Stomach smooth muscle (tissue), 2 donors: Measurements from ENCODE around the gene PNPLA4.

ENCODE experiments used
- H3K27ac ChIP-seq: one replicate; pipeline ENCODE4 v1.7.0; 2013; ENCODE audit warnings: mild to moderate bottlenecking, low read length, inconsistent platforms
- H3K27me3 ChIP-seq, 2 donors: one replicate each; pipeline ENCODE4 v1.7.0; 2013; ENCODE audit warnings: low read length in 2 of 2; ENCODE audit not compliant: insufficient read depth in 2 of 2, control insufficient read depth in 1 of 2
- H3K36me3 ChIP-seq, 2 donors: one replicate each; pipeline ENCODE4 v1.7.0; 2013; ENCODE audit warnings: low read length in 2 of 2; ENCODE audit not compliant: control insufficient read depth in 2 of 2, insufficient read depth in 2 of 2
- H3K4me1 ChIP-seq: one replicate; pipeline ENCODE4 v1.7.0; 2013; ENCODE audit warnings: low read length; ENCODE audit not compliant: control insufficient read depth, insufficient read depth
- H3K4me3 ChIP-seq, 2 donors: one replicate each; pipeline ENCODE4 v1.7.0; 2013; ENCODE audit warnings: low read length in 2 of 2
- H3K9ac ChIP-seq, 2 donors: one replicate each; pipeline ENCODE4 v1.7.0; 2013; ENCODE audit warnings: low read length in 2 of 2, mild to moderate bottlenecking in 1 of 2
- H3K9me3 ChIP-seq, 2 donors: one replicate each; pipeline ENCODE4 v1.7.0; 2013; ENCODE audit warnings: low read length in 2 of 2; ENCODE audit not compliant: control insufficient read depth in 2 of 2
- donor health status: healthy.
- donor health status: Pancreatic carcinoma.

PNPLA4 gene, protein sequence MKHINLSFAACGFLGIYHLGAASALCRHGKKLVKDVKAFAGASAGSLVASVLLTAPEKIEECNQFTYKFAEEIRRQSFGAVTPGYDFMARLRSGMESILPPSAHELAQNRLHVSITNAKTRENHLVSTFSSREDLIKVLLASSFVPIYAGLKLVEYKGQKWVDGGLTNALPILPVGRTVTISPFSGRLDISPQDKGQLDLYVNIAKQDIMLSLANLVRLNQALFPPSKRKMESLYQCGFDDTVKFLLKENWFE

DNA sequence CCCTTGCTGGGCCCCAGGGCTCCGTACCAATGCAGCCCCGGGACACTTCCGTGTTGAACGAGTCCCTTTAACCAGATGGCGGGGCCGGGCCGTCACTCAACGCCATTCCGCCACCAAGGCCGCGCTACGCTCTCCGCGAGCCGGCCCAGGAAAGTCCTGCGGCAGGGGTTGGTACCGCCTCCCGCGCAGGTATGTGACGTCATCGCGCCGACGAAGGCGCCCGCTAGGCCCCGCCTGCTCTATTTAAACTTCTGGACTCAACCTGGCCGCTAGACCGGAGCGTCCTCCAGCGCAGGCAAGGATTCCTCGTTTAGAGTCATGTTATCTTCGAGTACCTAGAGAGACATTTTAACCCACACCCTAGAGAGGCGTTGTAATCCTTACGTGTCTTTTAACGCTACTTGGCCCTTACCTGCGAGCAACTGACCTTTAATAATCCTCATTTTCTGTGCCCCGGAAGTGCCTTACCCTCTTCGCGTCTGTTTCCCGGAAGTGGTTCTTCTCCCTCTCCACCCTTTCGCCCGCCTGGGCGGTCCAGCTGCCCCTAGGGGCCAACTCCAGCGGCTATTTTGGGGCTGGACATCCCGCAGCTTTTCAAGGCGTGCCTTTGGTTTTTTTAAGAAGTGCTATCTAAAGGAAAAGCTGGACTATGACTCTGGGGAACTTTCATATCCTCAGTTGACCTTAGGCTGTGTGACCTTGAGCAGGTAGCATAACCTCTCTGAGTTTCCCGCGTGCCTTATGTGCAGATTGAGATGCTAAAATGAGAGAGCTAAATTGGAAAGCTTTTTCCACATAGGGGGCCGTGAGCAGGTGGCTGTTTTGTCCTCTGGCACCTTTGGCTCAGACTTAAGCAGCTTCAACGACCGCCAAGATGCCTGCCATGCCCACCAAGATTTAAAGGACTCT lies at the start of gene PNPLA4:
Gene PNPLA4, minus strand, starts transcription at position 155 of the 909 bp plus-strand sequence. CDS start 1,294 bp downstream, outside the sequence.
- H3K27ac ChIP-seq = peak within 1 kb of the TSS; percentile 32
- H3K9ac ChIP-seq = peak within 1 kb of the TSS; percentile 60 to 73
- no peaks in the 10 kb centered on the region for H3K9me3 ChIP-seq
- H3K4me3 ChIP-seq = peak within 1 kb of the TSS; percentile 63 to 85
- no peaks in the 10 kb centered on the region for H3K27me3 ChIP-seq
- peaks cover 6% of the 10 kb centered on the region for H3K4me1 ChIP-seq
- H3K36me3 ChIP-seq = no peaks in the 10 kb centered on the region

DNA sequence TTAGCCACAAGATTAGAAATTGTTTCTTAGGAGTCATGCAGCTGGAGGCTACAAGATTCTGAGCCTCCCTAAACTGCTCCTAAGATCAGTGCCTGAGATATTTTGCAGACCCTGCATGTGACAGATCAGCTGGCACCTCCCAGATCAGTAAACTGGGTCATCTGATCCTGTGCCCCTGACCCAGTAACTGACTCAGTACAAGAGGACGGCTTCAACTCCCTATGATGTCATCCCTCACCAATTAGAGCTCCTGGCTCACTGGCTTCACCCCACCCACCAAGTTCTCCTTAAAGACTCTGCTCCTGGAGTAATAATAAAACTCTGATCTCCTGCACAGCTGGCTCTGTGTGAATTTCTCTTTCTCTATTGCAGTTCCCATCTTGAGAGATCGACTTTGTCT lies 45.4 kb upstream of the PNPLA4 start:
- H3K4me1 ChIP-seq = no peaks in the 10 kb centered on the region
- H3K27ac ChIP-seq = no peak overlapping the region
- H3K9ac ChIP-seq = no peak overlapping the region

DNA sequence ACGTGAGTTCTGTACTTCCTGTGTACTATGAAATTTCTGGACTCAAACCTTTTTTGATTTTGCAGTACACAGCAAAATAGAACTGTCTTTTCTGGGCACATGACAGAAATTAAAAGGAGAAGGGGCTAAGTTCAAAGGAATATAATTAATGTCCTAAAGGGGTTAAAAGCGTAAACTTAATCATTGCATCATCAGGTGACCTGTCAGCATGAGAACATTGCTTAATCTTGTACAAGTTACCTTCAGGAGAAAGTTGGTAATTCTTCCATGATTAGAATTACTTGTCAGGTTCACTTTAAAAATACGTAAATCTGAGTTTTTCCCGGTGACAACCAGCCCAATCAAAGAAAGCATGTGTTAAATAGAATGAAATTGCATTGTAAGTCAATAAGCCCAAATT lies 43.2 kb upstream of the PNPLA4 start:
- Histone ChIP-seq H3K9ac (no peak overlapping the region), H3K27me3 (no peaks in the 10 kb centered on the region), H3K27ac (no peak overlapping the region), H3K9me3 (no peaks in the 10 kb centered on the region), H3K4me3 (no peak overlapping the region), H3K36me3 (no peaks in the 10 kb centered on the region), H3K4me1 (no peaks in the 10 kb centered on the region)

More for the DNA sequence above, 45.4 kb upstream of the PNPLA4 start:
- Histone ChIP-seq H3K36me3 (no peaks in the 10 kb centered on the region), H3K4me3 (no peak overlapping the region), H3K9me3 (no peaks in the 10 kb centered on the region), H3K27me3 (no peaks in the 10 kb centered on the region)

DNA sequence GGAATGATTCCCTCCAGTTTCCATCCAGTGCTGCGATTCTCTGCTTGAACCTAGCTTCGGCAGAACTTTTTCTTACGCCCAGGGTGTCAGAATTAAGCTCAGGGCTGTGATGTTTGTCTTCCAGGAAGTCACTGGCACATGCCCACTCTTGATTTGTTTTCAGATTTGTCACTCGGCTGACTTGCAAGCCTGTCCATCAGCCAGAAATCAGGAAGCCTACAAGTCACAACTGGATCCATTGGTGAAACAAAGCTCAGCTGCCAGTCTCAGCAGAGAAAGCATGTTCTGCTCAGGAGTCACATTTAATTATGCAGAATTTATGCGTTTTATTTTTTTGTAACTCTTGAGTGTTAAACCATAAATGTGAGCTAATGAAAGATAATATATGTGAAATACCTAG lies 38.2 kb upstream of the PNPLA4 start:
- Histone ChIP-seq H3K36me3 (no peaks in the 10 kb centered on the region), H3K4me3 (no peak overlapping the region), H3K9ac (no peak overlapping the region), H3K4me1 (no peaks in the 10 kb centered on the region), H3K27ac (no peak overlapping the region), H3K27me3 (no peaks in the 10 kb centered on the region), H3K9me3 (no peaks in the 10 kb centered on the region)

DNA sequence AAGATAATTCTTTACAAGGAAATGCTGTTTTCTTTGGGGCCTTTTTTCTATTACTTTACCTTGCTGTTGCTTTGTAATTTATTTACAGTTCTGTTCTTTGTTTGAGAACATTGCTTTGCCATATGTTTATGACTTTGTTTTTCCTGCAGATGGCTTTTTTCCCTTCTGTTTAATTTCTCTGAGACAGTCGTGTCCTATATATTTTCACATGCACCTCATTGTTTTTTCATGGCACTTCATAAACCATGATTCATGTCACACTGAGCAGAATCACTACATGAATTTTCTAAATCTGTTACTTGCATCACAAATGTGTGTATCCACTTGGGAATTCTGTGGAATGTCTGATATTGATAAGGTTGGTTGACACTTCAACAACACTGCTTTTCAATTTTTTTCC lies 33.0 kb upstream of the PNPLA4 start:
- Histone ChIP-seq H3K4me1 (no peaks in the 10 kb centered on the region), H3K9ac (no peak overlapping the region), H3K4me3 (no peak overlapping the region), H3K9me3 (no peaks in the 10 kb centered on the region), H3K27ac (no peak overlapping the region), H3K27me3 (peaks cover 0 to 3% of the 10 kb centered on the region in 2 donors), H3K36me3 (no peaks in the 10 kb centered on the region)

DNA sequence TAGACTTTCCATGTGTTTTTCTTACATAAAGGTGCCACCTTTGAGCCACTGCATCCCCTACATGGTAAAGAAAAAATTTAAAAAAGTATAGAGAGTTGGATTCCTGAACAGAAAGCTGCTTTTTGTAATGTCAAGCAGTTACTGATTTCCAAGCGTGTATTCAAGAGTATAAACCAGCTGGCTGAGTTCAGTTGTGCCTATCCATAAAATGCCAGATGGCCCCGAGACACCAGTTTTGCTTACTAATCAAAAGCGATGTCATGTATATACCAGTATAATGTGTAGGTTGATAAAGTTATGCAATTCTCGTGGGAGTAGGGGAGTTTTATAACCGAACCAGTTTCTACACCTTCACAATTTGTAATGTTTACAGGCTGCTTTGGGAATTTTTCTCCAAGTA lies 26.2 kb upstream of the PNPLA4 start:
- peaks cover 0 to 3% of the 10 kb centered on the region in 2 donors for H3K27me3 ChIP-seq
- no peak overlapping the region for H3K27ac ChIP-seq

DNA sequence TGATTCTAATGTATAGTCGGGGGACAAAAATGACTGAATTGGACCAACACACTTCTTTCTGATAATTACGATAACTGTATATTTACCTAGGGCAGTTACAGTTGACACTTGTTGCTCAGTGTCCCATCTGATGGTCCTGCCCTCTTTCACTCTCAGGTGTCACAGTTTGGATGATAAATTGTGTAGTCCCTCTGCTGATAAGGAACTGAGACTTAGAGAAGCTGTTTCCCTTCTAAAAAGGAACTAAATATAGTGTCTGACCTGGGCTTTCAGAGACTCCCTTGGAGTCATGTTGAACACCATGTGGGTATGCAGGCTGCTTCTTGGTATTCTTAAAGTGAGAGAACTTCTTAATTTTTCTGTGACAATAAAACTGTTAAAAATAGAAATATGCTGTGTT lies 23.7 kb upstream of the PNPLA4 start:
- H3K9ac ChIP-seq = no peak overlapping the region
- H3K4me3 ChIP-seq = no peak overlapping the region
- H3K36me3 ChIP-seq = no peaks in the 10 kb centered on the region
- H3K9me3 ChIP-seq = peaks cover 0 to 4% of the 10 kb centered on the region in 2 donors
- no peak overlapping the region for H3K27ac ChIP-seq
- H3K27me3 ChIP-seq = peaks cover 0 to 2% of the 10 kb centered on the region in 2 donors
- no peaks in the 10 kb centered on the region for H3K4me1 ChIP-seq

More for the DNA sequence above, 26.2 kb upstream of the PNPLA4 start:
- H3K4me3 ChIP-seq = no peak overlapping the region
- no peaks in the 10 kb centered on the region for H3K36me3 ChIP-seq
- H3K9ac ChIP-seq = no peak overlapping the region
- H3K9me3 ChIP-seq = peaks cover 0 to 1% of the 10 kb centered on the region in 2 donors
- no peaks in the 10 kb centered on the region for H3K4me1 ChIP-seq

DNA sequence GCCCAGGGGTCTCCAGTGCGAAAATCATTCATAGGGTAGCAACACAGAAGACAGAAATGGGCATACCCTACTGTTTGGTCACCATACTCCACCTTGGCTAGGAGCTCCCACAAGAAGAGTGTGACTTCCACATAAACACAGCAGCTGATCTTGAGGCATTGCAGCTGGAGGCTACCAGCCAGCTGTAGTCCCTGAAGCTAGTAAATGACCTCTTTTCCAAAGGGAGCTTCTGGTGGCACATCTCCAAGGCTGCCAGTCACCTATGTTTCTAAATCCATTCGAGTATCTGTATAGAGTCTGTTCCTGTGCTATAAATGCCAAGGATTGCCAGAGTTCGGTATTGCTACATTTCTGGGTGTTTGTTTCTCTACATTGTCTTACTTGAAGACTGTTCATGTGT lies 21.3 kb upstream of the PNPLA4 start:
- Histone ChIP-seq H3K4me3 (no peak overlapping the region), H3K4me1 (no peaks in the 10 kb centered on the region), H3K27me3 (peaks cover 0 to 2% of the 10 kb centered on the region in 2 donors), H3K9me3 (peaks cover 0 to 4% of the 10 kb centered on the region in 2 donors), H3K27ac (no peak overlapping the region), H3K9ac (no peak overlapping the region), H3K36me3 (no peaks in the 10 kb centered on the region)

DNA sequence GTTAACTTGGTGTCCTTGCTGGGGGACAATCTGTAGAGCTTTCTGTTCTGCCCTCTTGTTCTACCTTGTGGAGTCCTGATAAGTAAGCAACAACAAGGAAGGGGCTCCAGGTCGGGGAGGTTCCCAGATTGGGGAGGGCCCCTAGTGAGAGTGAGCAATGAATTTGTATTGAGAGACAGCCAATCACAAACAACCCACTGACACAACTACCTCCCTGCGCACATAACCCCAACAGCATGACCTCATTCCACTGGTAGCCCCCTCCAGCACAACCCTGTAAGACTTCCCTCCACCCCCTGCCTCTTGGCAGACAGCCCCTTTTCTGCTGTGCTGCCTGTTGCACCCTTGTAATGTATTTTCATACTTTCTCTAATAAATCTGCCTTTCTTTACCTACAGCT lies 19.7 kb upstream of the PNPLA4 start:
- no peaks in the 10 kb centered on the region for H3K36me3 ChIP-seq
- H3K27me3 ChIP-seq = peaks cover 0 to 2% of the 10 kb centered on the region in 2 donors
- no peaks in the 10 kb centered on the region for H3K4me1 ChIP-seq
- no peak overlapping the region for H3K4me3 ChIP-seq
- H3K9me3 ChIP-seq = peaks cover 0 to 4% of the 10 kb centered on the region in 2 donors
- H3K27ac ChIP-seq = no peak overlapping the region
- H3K9ac ChIP-seq = no peak overlapping the region

DNA sequence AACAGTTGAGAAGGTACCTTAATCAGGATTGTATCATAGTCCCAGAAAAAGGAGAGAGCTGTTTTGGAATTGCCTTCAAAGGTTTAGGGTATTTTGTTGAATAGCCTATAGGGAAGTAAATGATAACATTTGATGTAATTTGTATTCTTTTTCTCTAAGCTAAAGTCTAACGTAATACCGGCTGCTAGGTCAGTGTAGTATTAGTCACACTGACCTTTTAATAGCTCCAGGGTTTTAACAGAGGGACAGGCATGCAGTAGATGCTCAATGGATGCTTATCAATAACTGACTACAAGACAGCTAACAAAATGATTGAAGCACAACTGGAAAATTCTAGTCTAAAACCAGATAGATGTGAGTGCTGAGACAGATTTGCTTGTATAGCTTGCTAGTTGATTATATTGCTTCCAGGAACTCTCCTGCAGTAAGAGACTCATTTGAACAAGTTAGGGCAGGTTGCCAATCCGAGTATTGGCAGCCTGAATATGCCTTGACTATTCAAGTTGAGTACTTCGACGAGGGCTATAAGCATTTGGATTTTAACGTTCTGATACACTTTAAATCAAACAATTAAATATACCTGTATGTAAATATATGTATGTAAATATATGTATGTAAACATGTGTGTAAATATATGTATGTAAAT lies 16.5 kb upstream of the PNPLA4 start:
- Histone ChIP-seq H3K27me3 (peaks cover 0 to 2% of the 10 kb centered on the region in 2 donors), H3K9ac (no peak overlapping the region), H3K27ac (no peak overlapping the region), H3K9me3 (peaks cover 0 to 4% of the 10 kb centered on the region in 2 donors), H3K4me1 (no peaks in the 10 kb centered on the region), H3K4me3 (no peak overlapping the region), H3K36me3 (no peaks in the 10 kb centered on the region)
